Left lung (tissue), 10 donors: ENCODE data around the gene TRIP10. TPM values are rescaled to one million over a fixed set of nuclear protein-coding genes. Genes with fewer than 3 reads are reported as not detected.

ENCODE experiments used
- ATAC-seq: fragments of 200-7000 bp; cut with Tn5 transposase; one replicate; pipeline ENCODE4 v1.9.1; 2020; ENCODE audit warnings: moderate library complexity
- DNase-seq, 4 donors: peaks; one replicate each; pipeline ENCODE4 v3.0.0-alpha.2; 2013 to 2020
- H3K27ac ChIP-seq, 2 donors: fragments of 200-600 bp; sonication (generic) in 1 of 2; one replicate each; pipeline versions ENCODE4 v1.5.0 to v1.8.0; 2020 to 2021
- H3K27me3 ChIP-seq, 2 donors: fragments of 200-600 bp; sonication (generic) in 1 of 2; one replicate each; pipeline versions ENCODE4 v1.5.0 to v1.8.0; 2020 to 2021
- H3K36me3 ChIP-seq, 2 donors: fragments of 200-600 bp; sonication (generic) in 1 of 2; one replicate each; pipeline versions ENCODE4 v1.5.0 to v1.8.0; 2020 to 2021
- H3K4me1 ChIP-seq, 2 donors: fragments of 200-600 bp; one replicate each; pipeline ENCODE4 v1.8.0; 2021
- H3K4me3 ChIP-seq, 2 donors: fragments of 200-600 bp; sonication (generic) in 1 of 2; one replicate each; pipeline versions ENCODE4 v1.5.0 to v1.8.0; 2020 to 2021; ENCODE audit warnings: mild to moderate bottlenecking in 1 of 2
- H3K9me3 ChIP-seq, 2 donors: fragments of 200-600 bp; sonication (generic) in 1 of 2; one replicate each; pipeline versions ENCODE4 v1.5.0 to v1.8.0; 2020 to 2021
- CTCF ChIP-seq, 2 donors: fragments of 200-600 bp; sonication (generic) in 1 of 2; IDR thresholded peaks; one replicate each; pipeline versions ENCODE4 v1.5.0 to v1.8.0; 2021; ENCODE audit warnings: antibody characterized with exemption in 2 of 2
- intact Hi-C, 2 donors: fragments of 100-400 bp; cut with DNase I; formaldehyde crosslinking; loops; one replicate each; pipeline versions ENCODE4 v1.11.2 to v1.14.2; 2022
- polyA plus RNA-seq, 6 donors: library from polyadenylated mRNA; unstranded; fragments of 120-200 nt; gene quantifications; one replicate each; pipeline ENCODE4 v1.2.1, GENCODE V29; 2013; ENCODE audit not compliant: insufficient read length in 6 of 6
- total RNA-seq, 2 donors: library from RNA; stranded (reverse); fragmentation: NEBNext Ultra II Directional; extraction: Animal tissue kit (Norgen Biotek cat#: 25700); gene quantifications; one replicate each; pipeline ENCODE4 v1.2.1, GENCODE V29; 2021
- donor health status: DM: no; HTN: yes; CAD: no.
- donor health status: DM: no; HTN: no; CAD: no.

TRIP10 gene
- total and polyA plus RNA-seq, 8 donors: 62.3 to 120 (median 92.8) TPM

- intact Hi-C loops: loop anchor here (10.0 kb wide), 1 partner anchor 128 kb away; no protein-coding TSS in a partner anchor
- peak overlapping the region; percentile 81 to 95 for H3K4me3 ChIP-seq
- peaks cover 0 to 28% of the 10 kb centered on the region in 2 donors for H3K36me3 ChIP-seq
- no peak for DNase-seq
- H3K9me3 ChIP-seq: no peaks in the 10 kb centered on the region
- peak in 1 of 2 donors; percentile 33 for TF ChIP-seq CTCF (IDR thresholded peaks at IDR 0.05)
- ATAC-seq: peak; percentile 0
- H3K27me3 ChIP-seq: peaks cover 0 to 15% of the 10 kb centered on the region in 2 donors
- peak overlapping the region; percentile 94 to 96 for H3K27ac ChIP-seq
- H3K4me1 ChIP-seq: peaks cover 18 to 60% of the 10 kb centered on the region in 2 donors
These were observed 2.6 kb upstream of the TRIP10 start for GRCh38 chr19:6736917-6737283.

- Histone ChIP-seq H3K27ac (peak within 1 kb of the TSS; percentile 94 to 96), H3K36me3 (peaks cover 0 to 26% of the 10 kb centered on the region in 2 donors), H3K9me3 (no peaks in the 10 kb centered on the region), H3K4me3 (peak within 1 kb of the TSS; percentile 81 to 95), H3K27me3 (peaks cover 0 to 15% of the 10 kb centered on the region in 2 donors), H3K4me1 (peaks cover 21 to 64% of the 10 kb centered on the region in 2 donors)
- intact Hi-C loops: loop anchor here (10.0 kb wide), 1 partner anchor 127 kb away; no protein-coding TSS in a partner anchor
- DNase-seq: peak; percentile 99 to 100 (median 100)
- TF ChIP-seq CTCF (IDR thresholded peaks at IDR 0.05): no peak
- ATAC-seq: peak; percentile 77
These were observed 2.1 kb upstream of the TRIP10 start, which contains the start of gene GPR108 for GRCh38 chr19:6737284-6737872. GPR108 (minus strand) TSS chr19:6737580; CDS start chr19:6737576, 4 bp downstream.

DNA sequence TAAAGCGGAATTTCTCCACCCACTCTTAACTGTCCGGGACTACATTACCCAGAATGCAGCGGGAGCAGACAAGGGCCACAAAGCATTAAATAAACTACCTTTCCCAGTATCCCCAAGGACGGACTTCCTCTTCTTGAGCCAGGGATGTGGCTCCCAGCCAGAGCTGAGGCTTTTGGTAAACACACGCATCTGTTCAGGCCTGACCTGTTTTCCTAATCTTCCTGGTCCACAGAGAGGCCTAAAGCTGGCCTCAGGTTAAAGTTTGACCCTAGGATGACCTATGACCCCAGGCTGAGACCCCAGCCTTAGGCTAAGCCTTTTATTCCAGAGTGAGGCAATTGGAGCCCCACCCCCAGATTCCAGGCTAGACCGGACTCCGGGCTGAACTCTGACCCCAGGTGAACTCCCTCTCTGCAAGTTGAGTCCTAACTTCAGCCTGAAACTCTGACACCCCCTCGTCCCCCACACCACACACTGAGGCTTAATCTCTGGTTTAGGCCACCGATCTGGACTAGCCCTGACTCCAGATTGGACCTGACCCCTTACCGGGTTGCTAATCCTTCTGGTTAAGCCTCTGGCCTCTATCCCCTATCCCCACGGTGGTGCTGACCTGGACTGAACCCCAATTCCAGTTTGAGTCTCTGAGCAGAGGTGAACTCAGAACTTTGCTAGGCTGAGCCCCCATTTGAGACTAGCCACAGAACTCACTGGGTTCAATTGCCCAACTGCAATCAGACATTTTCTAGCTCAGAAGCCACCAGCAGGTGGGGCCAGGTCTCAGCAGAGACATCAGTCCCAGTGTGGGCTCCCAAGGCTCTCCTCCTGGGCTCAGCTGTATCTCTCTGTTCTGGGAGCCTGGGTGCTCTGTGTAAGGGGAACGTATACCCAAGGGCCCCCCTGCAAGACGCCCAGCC lies 1.4 kb upstream of the TRIP10 start:
- TF ChIP-seq CTCF (IDR thresholded peaks at IDR 0.05): peak; percentile 44 to 62
- peaks cover 24 to 72% of the 10 kb centered on the region in 2 donors for H3K4me1 ChIP-seq
- no peaks in the 10 kb centered on the region for H3K9me3 ChIP-seq
- H3K4me3 ChIP-seq: peak overlapping the region in 1 of 2 donors; percentile 97
- peaks cover 0 to 15% of the 10 kb centered on the region in 2 donors for H3K27me3 ChIP-seq
- peak; percentile 72 for ATAC-seq
- H3K36me3 ChIP-seq: peaks cover 0 to 26% of the 10 kb centered on the region in 2 donors
- peak; percentile 75 to 95 (median 86) for DNase-seq
- H3K27ac ChIP-seq: peak overlapping the region; percentile 92 to 96
- intact Hi-C loops: loop anchor here (10.0 kb wide), 1 partner anchor 127 kb away; no protein-coding TSS in a partner anchor

DNA sequence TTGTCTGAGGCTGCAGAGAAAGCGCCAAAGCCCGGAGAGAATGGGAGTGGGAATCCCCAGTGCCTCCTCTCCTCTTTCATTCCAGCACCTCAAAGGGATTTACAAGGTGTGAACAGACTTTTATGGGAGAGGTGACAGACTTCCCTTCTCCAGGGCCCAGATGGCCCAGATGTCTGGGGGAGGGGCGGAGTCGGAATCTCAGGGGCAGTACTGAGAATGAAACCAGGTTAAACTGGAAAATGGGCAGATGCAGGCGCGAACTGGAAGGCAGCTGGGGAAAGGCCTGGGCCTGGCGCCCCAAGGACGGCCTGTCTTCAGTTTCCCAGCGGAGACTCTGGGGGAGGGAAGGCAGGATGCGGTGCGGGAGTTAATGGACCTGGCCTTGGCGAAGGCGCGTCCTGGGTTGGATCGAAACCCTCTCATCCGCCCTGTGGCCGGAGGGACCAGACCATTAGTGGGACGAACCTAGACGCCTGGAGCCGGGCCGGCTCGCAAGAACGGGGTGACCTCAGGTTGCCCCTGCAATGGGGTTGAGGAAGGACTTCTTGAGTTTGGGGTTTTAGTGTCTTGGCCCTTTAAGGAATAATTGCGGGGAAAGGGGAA lies 592 bp upstream of the TRIP10 start:
- no peak for ATAC-seq
- peak overlapping the region; percentile 77 to 97 for H3K4me3 ChIP-seq
- peaks cover 0 to 15% of the 10 kb centered on the region in 2 donors for H3K27me3 ChIP-seq
- peaks cover 0 to 26% of the 10 kb centered on the region in 2 donors for H3K36me3 ChIP-seq
- peak in 2 of 4 donors; percentile 48 to 81 for DNase-seq
- intact Hi-C loops: loop anchor here (10.0 kb wide), 1 partner anchor 126 kb away; no protein-coding TSS in a partner anchor
- H3K4me1 ChIP-seq: peaks cover 28 to 78% of the 10 kb centered on the region in 2 donors
- H3K9me3 ChIP-seq: no peaks in the 10 kb centered on the region
- TF ChIP-seq CTCF (IDR thresholded peaks at IDR 0.05): no peak
- H3K27ac ChIP-seq: peak overlapping the region; percentile 92 to 96
